Stimulated activated naive CD8-positive, alpha-beta T cell treated with anti-CD3 and anti-CD28 coated beads, Interleukin-15, Interleukin-2, amounts not matched to agents 100 ng/mL and 50 ng/mL, for 24 hours (primary cell): ENCODE measurements around the gene ATP12A.

ENCODE experiments used
- H3K27ac Mint-ChIP-seq: one replicate; pipeline ENCODE4 v1.8.0; 2021; ENCODE audit warnings: mild to moderate bottlenecking, mixed read lengths
- H3K27me3 Mint-ChIP-seq: one replicate; pipeline ENCODE4 v1.8.0; 2021; ENCODE audit warnings: mixed read lengths
- H3K36me3 Mint-ChIP-seq: one replicate; pipeline ENCODE4 v1.8.0; 2021; ENCODE audit warnings: low read depth, mixed read lengths
- H3K4me1 Mint-ChIP-seq: one replicate; pipeline ENCODE4 v1.8.0; 2021; ENCODE audit warnings: low read depth, mixed read lengths
- H3K4me3 Mint-ChIP-seq: one replicate; pipeline ENCODE4 v1.8.0; 2021; ENCODE audit warnings: mild to moderate bottlenecking, mixed read lengths
- H3K9me3 Mint-ChIP-seq: one replicate; pipeline ENCODE4 v1.8.0; 2021; ENCODE audit warnings: mixed read lengths

Gene ATP12A

GRCh38 chr13:24691381-24691780 lies 11.2 kb downstream of the ATP12A start:
- peak overlapping the region; percentile 17 for H3K27ac Mint-ChIP-seq
- no peaks in the 10 kb centered on the region for H3K9me3 Mint-ChIP-seq
- peaks cover 59% of the 10 kb centered on the region for H3K27me3 Mint-ChIP-seq
- H3K36me3 Mint-ChIP-seq: no peaks in the 10 kb centered on the region
- H3K4me1 Mint-ChIP-seq: peaks cover 6% of the 10 kb centered on the region
- H3K4me3 Mint-ChIP-seq: no peak overlapping the region

- Mint-ChIP-seq H3K4me3 (no peak overlapping the region), H3K27me3 (peaks cover 49% of the 10 kb centered on the region), H3K9me3 (no peaks in the 10 kb centered on the region), H3K36me3 (no peaks in the 10 kb centered on the region), H3K4me1 (peaks cover 6% of the 10 kb centered on the region), H3K27ac (no peak overlapping the region)
Measured at GRCh38 chr13:24692561-24692960, 12.4 kb downstream of the ATP12A start.

GRCh38 chr13:24693862-24694471 lies 13.8 kb downstream of the ATP12A start:
- Mint-ChIP-seq H3K9me3 (no peaks in the 10 kb centered on the region), H3K4me3 (no peak overlapping the region), H3K27ac (no peak overlapping the region), H3K4me1 (peaks cover 6% of the 10 kb centered on the region), H3K36me3 (no peaks in the 10 kb centered on the region), H3K27me3 (peaks cover 42% of the 10 kb centered on the region)

GRCh38 chr13:24694907-24695306 lies 14.7 kb downstream of the ATP12A start:
- Mint-ChIP-seq H3K27me3 (peaks cover 41% of the 10 kb centered on the region), H3K4me1 (peaks cover 6% of the 10 kb centered on the region)

GRCh38 chr13:24698686-24699085 lies 18.5 kb downstream of the ATP12A start:
- Mint-ChIP-seq H3K27me3 (peaks cover 19% of the 10 kb centered on the region), H3K9me3 (no peaks in the 10 kb centered on the region), H3K4me3 (no peak overlapping the region), H3K27ac (no peak overlapping the region), H3K4me1 (peaks cover 17% of the 10 kb centered on the region), H3K36me3 (no peaks in the 10 kb centered on the region)

More at GRCh38 chr13:24694907-24695306, 14.7 kb downstream of the ATP12A start:
- Mint-ChIP-seq H3K27ac (no peak overlapping the region), H3K9me3 (no peaks in the 10 kb centered on the region), H3K4me3 (no peak overlapping the region), H3K36me3 (no peaks in the 10 kb centered on the region)

- H3K27ac Mint-ChIP-seq: no peak overlapping the region
- H3K4me1 Mint-ChIP-seq: peaks cover 11% of the 10 kb centered on the region
- no peaks in the 10 kb centered on the region for H3K9me3 Mint-ChIP-seq
- H3K4me3 Mint-ChIP-seq: no peak overlapping the region
- H3K36me3 Mint-ChIP-seq: no peaks in the 10 kb centered on the region
- H3K27me3 Mint-ChIP-seq: peaks cover 14% of the 10 kb centered on the region
Measured at GRCh38 chr13:24699541-24699940, 19.3 kb downstream of the ATP12A start.

GRCh38 chr13:24700539-24700938 lies 20.3 kb downstream of the ATP12A start:
- no peaks in the 10 kb centered on the region for H3K36me3 Mint-ChIP-seq
- no peak overlapping the region for H3K4me3 Mint-ChIP-seq
- H3K9me3 Mint-ChIP-seq: no peaks in the 10 kb centered on the region
- peaks cover 14% of the 10 kb centered on the region for H3K27me3 Mint-ChIP-seq
- H3K27ac Mint-ChIP-seq: no peak overlapping the region
- peaks cover 11% of the 10 kb centered on the region for H3K4me1 Mint-ChIP-seq

GRCh38 chr13:24706886-24707585 lies 26.8 kb downstream of the ATP12A start:
- Mint-ChIP-seq H3K27me3 (no peaks in the 10 kb centered on the region), H3K36me3 (no peaks in the 10 kb centered on the region), H3K4me1 (peaks cover 19% of the 10 kb centered on the region), H3K27ac (no peak overlapping the region), H3K4me3 (no peak overlapping the region), H3K9me3 (no peaks in the 10 kb centered on the region)

GRCh38 chr13:24709186-24709913 lies 29.1 kb downstream of the ATP12A start:
- H3K9me3 Mint-ChIP-seq: no peaks in the 10 kb centered on the region
- no peaks in the 10 kb centered on the region for H3K27me3 Mint-ChIP-seq
- no peaks in the 10 kb centered on the region for H3K36me3 Mint-ChIP-seq

GRCh38 chr13:24713022-24713421 lies 32.8 kb downstream of the ATP12A start:
- Mint-ChIP-seq H3K4me3 (no peak overlapping the region), H3K9me3 (no peaks in the 10 kb centered on the region), H3K27me3 (no peaks in the 10 kb centered on the region), H3K4me1 (peaks cover 18% of the 10 kb centered on the region), H3K27ac (no peak overlapping the region), H3K36me3 (no peaks in the 10 kb centered on the region)

More at GRCh38 chr13:24709186-24709913, 29.1 kb downstream of the ATP12A start:
- peaks cover 19% of the 10 kb centered on the region for H3K4me1 Mint-ChIP-seq
- H3K27ac Mint-ChIP-seq: peak overlapping the region; percentile 87
- peak overlapping the region; percentile 53 for H3K4me3 Mint-ChIP-seq

- H3K4me1 Mint-ChIP-seq: no peaks in the 10 kb centered on the region
- H3K27me3 Mint-ChIP-seq: no peaks in the 10 kb centered on the region
- H3K27ac Mint-ChIP-seq: no peak overlapping the region
- H3K9me3 Mint-ChIP-seq: no peaks in the 10 kb centered on the region
- no peaks in the 10 kb centered on the region for H3K36me3 Mint-ChIP-seq
- no peak overlapping the region for H3K4me3 Mint-ChIP-seq
Measured at GRCh38 chr13:24716011-24716410, 35.8 kb downstream of the ATP12A start.

- Mint-ChIP-seq H3K27me3 (no peaks in the 10 kb centered on the region), H3K4me1 (no peaks in the 10 kb centered on the region), H3K4me3 (no peak overlapping the region), H3K9me3 (no peaks in the 10 kb centered on the region), H3K27ac (no peak overlapping the region), H3K36me3 (no peaks in the 10 kb centered on the region)
Measured at GRCh38 chr13:24716446-24716845, 36.2 kb downstream of the ATP12A start.

- H3K27ac Mint-ChIP-seq: no peak overlapping the region
- no peaks in the 10 kb centered on the region for H3K9me3 Mint-ChIP-seq
- no peaks in the 10 kb centered on the region for H3K27me3 Mint-ChIP-seq
- H3K4me1 Mint-ChIP-seq: no peaks in the 10 kb centered on the region
- H3K4me3 Mint-ChIP-seq: no peak overlapping the region
- H3K36me3 Mint-ChIP-seq: no peaks in the 10 kb centered on the region
Measured at GRCh38 chr13:24717217-24717616, 37.0 kb downstream of the ATP12A start.

GRCh38 chr13:24718192-24718965 lies 38.2 kb downstream of the ATP12A start:
- no peaks in the 10 kb centered on the region for H3K9me3 Mint-ChIP-seq
- no peaks in the 10 kb centered on the region for H3K4me1 Mint-ChIP-seq
- no peak overlapping the region for H3K4me3 Mint-ChIP-seq
- peaks cover 2% of the 10 kb centered on the region for H3K27me3 Mint-ChIP-seq
- H3K27ac Mint-ChIP-seq: no peak overlapping the region
- H3K36me3 Mint-ChIP-seq: no peaks in the 10 kb centered on the region

- no peaks in the 10 kb centered on the region for H3K36me3 Mint-ChIP-seq
- H3K4me1 Mint-ChIP-seq: no peaks in the 10 kb centered on the region
- no peak overlapping the region for H3K4me3 Mint-ChIP-seq
- H3K27me3 Mint-ChIP-seq: peaks cover 4% of the 10 kb centered on the region
- H3K27ac Mint-ChIP-seq: no peak overlapping the region
- no peaks in the 10 kb centered on the region for H3K9me3 Mint-ChIP-seq
Measured at GRCh38 chr13:24719139-24719538, 38.9 kb downstream of the ATP12A start.
